Astrocyte of the spinal cord (primary cell): ENCODE measurements around the gene LORICRIN.

Experiments used
- DNase-seq: peaks from one replicate; pipeline ENCODE4 v3.0.0; 2011; ENCODE audit warnings: low read depth, low spot score
- H3K4me3 ChIP-seq: 2 replicates; pipeline ENCODE4 v1.5.1; 2011; ENCODE audit warnings: low read depth, mild to moderate bottlenecking, low read length, moderate library complexity
- CTCF ChIP-seq: IDR thresholded peaks from 2 replicates; pipeline ENCODE4 v1.5.1; 2012; ENCODE audit warnings: low read depth, mild to moderate bottlenecking, low read length, inconsistent platforms
- in situ Hi-C: cut with HindIII; loops from 2 replicates; pipeline ENCODE4 v1.10.0; 2017; ENCODE audit warnings: low sequenced_read_pairs

The LORICRIN gene

DNA sequence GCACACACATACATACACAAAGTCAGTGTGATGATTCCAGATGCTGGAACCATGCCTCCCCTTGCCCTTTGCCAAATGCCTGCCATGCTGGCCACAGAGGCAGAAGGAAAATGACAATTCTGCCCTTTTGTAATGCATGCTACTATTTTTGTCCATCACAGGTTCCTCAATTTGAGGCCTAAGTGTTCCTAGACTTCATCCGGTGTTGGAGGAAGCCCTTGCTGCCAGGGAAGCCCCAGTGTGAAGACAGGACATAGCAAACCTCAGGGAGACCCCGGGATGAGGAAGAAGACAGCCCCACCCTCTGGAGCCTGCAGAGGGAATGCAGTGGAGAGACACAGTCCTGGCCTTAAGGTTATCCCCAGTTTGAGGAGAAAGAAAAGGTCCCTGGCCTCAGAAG is 27.7 kb upstream of the LORICRIN start:
- DNase-seq: no peak
- no peak for TF ChIP-seq CTCF
- in situ Hi-C loops: no loop called here
- H3K4me3 ChIP-seq: no peak overlapping the region

- in situ Hi-C loops: no loop called here
- no peak for TF ChIP-seq CTCF
- no peak overlapping the region for H3K4me3 ChIP-seq
- no peak for DNase-seq
Measured at GRCh38 chr1:153232553-153232952, 26.9 kb upstream of the LORICRIN start.

- in situ Hi-C loops: no loop called here
- H3K4me3 ChIP-seq: no peak overlapping the region
- no peak for DNase-seq
- no peak for TF ChIP-seq CTCF
Measured at GRCh38 chr1:153233448-153233847, 26.0 kb upstream of the LORICRIN start.

- no peak for DNase-seq
- in situ Hi-C loops: no loop called here
- no peak for TF ChIP-seq CTCF
- no peak overlapping the region for H3K4me3 ChIP-seq
Measured at GRCh38 chr1:153238527-153238926, 21.0 kb upstream of the LORICRIN start.

DNA sequence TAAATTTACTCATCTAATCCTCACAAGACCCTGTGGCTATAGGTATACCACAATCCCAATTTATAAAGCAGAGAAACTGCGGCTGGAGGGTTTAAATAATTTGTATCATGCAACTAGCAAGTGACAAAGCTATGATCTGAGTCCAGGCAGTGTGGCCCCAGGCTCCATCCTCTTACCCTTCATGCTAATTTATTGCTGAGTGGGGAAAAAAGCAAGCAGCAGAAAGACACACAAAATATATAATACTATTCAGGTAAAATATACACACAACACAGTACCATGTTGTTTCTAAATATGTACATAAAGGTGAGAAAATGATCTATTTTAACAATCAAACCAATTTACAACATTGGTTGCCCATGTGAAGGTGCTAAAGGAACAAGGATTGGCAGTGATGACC is 17.3 kb upstream of the LORICRIN start:
- TF ChIP-seq CTCF: no peak
- no peak overlapping the region for H3K4me3 ChIP-seq
- no peak for DNase-seq
- in situ Hi-C loops: no loop called here

GRCh38 chr1:153245466-153245865 is 14.0 kb upstream of the LORICRIN start:
- no peak overlapping the region for H3K4me3 ChIP-seq
- no peak for DNase-seq
- no peak for TF ChIP-seq CTCF
- in situ Hi-C loops: no loop called here

GRCh38 chr1:153246018-153246417 is 13.5 kb upstream of the LORICRIN start:
- no peak for TF ChIP-seq CTCF
- in situ Hi-C loops: no loop called here
- H3K4me3 ChIP-seq: no peak overlapping the region
- DNase-seq: no peak
